Measurements from ENCODE around the gene ACY1.
"Not testable (repeated sequence)": the region's sequence is repeated elsewhere in the genome, so short reads cannot be mapped to it uniquely, and the experiment has no call there.

Gene ACY1

DNA sequence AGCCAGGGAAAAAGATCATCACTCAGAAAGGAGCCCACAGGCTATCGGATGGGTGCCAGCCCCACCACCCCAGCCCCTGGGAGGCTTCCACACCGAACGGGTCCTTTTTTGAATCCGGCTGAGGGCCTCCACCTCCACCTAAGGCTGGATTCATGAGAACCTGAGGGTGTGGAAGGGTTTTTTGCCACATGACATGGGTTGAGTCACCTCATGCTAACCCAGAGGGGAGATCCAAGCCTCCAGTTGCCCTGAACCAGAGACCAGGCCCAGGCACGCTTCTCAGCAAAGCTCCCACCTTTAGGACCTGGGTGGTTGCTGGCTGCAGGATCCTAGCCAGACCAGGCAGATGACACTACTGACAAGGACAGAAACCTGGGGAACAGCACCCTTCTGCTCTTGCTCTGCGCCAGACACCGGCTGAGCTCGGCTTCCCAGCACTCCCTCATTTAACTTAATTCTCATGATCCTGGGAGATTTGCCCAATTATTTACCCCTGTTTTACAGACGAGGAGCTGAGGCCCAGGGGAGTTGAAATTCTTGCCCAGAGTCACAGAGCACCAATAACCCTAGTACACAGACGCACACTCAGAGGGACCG lies 47.5 kb downstream of the ACY1 start:
- no peak for DNase-seq

DNA sequence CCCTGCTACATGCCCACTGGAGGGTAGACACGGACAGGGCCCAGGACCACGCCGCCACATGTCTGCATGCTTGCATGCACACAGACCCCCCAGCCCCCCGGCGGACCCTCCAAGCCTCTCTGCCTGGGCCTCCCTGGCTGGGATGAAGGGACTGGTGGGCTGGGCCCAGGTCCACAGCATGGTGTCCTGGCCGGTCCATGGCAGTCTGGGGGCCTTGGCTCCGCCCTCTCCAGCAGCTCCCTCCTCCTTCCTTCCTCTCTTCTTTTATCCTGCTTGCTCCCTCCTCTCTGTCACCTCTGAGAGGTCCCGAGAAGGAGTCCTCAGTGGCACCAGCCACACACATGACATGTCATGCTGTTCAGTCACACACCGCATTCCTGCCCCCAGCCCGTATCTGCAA lies 48.6 kb downstream of the ACY1 start:
- no peak for DNase-seq

- DNase-seq, result no peak
These were observed 49.5 kb downstream of the ACY1 start for GRCh38 chr3:52032702-52033408.

- DNase-seq, result not testable (repeated sequence)
These were observed 50.4 kb downstream of the ACY1 start for GRCh38 chr3:52033748-52034147.

- DNase-seq, result no peak
These were observed 50.9 kb downstream of the ACY1 start for GRCh38 chr3:52034212-52034611.

- DNase-seq, result no peak
These were observed 51.3 kb downstream of the ACY1 start for GRCh38 chr3:52034651-52035050.

GRCh38 chr3:52036222-52036694 lies 52.9 kb downstream of the ACY1 start:
- DNase-seq, result no peak

DNA sequence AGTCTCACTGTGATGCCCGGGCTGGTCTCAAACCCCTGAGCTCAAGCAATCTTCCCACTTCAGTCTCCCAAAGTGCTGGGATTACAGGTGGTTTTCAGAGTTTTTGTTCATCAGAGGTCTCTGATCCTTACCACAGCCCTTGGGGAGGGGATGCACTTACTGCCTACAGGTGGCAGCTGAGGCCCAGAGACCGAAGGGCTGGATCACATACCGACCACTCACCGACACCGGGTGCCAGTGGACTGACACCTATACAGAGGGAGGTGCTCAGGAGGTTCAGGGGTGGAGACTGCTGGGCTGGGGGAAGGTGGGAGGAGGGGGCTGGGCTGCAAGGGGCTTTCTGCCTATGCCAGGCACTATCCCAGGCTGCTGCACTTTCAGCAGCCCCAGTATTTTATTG lies 53.5 kb downstream of the ACY1 start:
- no peak for DNase-seq

DNA sequence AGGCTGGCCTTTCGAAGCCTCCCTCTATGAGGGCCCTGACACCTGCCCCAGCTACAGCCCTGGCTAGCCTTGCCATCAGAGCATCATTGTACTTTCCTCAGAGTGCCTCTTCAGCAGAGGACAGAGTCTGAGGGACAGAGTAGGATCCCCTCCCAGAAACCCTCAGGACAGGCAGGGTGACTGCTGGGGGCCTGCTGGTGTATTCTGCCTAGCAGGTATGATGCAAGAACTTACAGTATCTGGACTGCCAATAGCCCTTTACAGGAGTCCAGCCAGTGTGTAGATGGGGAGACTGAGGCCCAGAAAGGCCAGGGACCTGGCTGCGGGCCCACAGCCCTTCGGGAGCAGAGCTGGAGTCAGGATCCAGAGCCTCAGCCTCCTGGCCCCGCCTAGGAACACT lies 54.0 kb downstream of the ACY1 start:
- no peak for DNase-seq

DNA sequence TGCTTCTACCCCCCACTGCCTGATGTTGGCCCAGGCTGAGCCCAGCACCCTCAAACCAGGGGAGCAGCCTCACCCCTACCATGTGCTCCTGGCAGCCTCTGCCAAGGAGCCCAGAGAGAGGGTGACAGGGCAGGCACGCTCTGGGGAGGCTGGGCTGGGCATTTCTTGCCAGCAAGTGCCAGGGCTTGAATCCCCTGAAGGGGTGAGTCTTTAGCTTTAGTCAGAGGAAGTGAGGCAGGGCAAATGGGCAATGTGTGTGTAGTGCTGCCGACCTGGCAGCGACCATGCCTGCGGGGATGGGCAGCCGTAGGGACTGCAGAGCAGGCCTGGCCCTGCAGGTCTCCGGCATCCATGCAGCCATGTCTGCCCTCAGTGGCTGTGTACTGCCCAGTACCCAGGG lies 54.9 kb downstream of the ACY1 start:
- no peak for DNase-seq

All from suppressor macrophage treated with lipopolysaccharide for 1 hour (primary cell).